Caco-2 (cell line): ENCODE results near the gene SIRPA. TPM values are rescaled to one million over a fixed set of nuclear protein-coding genes. Genes with fewer than 3 reads are reported as not detected.

Experiments
- BruUV-seq: library from RNA; stranded (reverse); fragments of 400-500 nt; replicated peaks from 2 replicates; lab custom pipeline; 2021; lab: Mats Ljungman, UMichigan
- CTCF ChIA-PET: fragments of 300-600 bp; sonication (Branson Sonifier 250); formaldehyde crosslinking; loops from one replicate; lab custom pipeline; 2022; ENCODE audit warnings: antibody characterized with exemption; lab: Charles Lee
- POLR2A ChIA-PET: fragments of 300-600 bp; sonication (Branson Sonifier 250); formaldehyde crosslinking; loops from one replicate; lab custom pipeline; 2022; ENCODE audit warnings: antibody characterized with exemption; lab: Charles Lee
- DNase-seq, 2 experiments: peaks; one replicate each; pipeline versions ENCODE4 v3.0.0 to v3.0.0-alpha.2; 2020 to 2022
- H3K27me3 ChIP-seq: replicated peaks from 2 replicates; pipeline ENCODE4 v1.6.0; 2011; ENCODE audit warnings: low read length; ENCODE audit not compliant: control insufficient read depth, insufficient read depth
- H3K36me3 ChIP-seq: 2 replicates; pipeline ENCODE4 v1.5.1; 2011; ENCODE audit warnings: low read length; ENCODE audit not compliant: control insufficient read depth, insufficient read depth
- H3K4me1 ChIP-seq: fragments of 250-450 bp; sonication (Bioruptor Pico); 2 replicates; pipeline ENCODE4 v1.5.1; 2020; ENCODE audit warnings: mild to moderate bottlenecking
- H3K4me3 ChIP-seq: 2 replicates; pipeline ENCODE4 v1.5.1; 2011; ENCODE audit warnings: low read depth, mild to moderate bottlenecking, control low read depth, low read length
- H3K9me3 ChIP-seq: fragments of 250-450 bp; sonication (Bioruptor Pico); 2 replicates; pipeline ENCODE4 v1.5.1; 2020; ENCODE audit warnings: mild to moderate bottlenecking, moderate library complexity
- H3K27ac Mint-ChIP-seq: one replicate; pipeline ENCODE4 v1.8.0; 2022; ENCODE audit warnings: mixed read lengths; ENCODE audit not compliant: unreplicated experiment
- H3K27me3 Mint-ChIP-seq: one replicate; pipeline ENCODE4 v1.8.0; 2022; ENCODE audit warnings: mixed read lengths; ENCODE audit not compliant: insufficient read depth, unreplicated experiment
- H3K36me3 Mint-ChIP-seq: one replicate; pipeline ENCODE4 v1.8.0; 2022; ENCODE audit warnings: mild to moderate bottlenecking, mixed read lengths; ENCODE audit not compliant: insufficient read depth, unreplicated experiment
- H3K4me1 Mint-ChIP-seq: one replicate; pipeline ENCODE4 v1.8.0; 2022; ENCODE audit warnings: low read depth, mixed read lengths; ENCODE audit not compliant: unreplicated experiment
- H3K4me3 Mint-ChIP-seq: one replicate; pipeline ENCODE4 v1.8.0; 2022; ENCODE audit warnings: mild to moderate bottlenecking, moderate library complexity, mixed read lengths; ENCODE audit not compliant: unreplicated experiment
- H3K9me3 Mint-ChIP-seq: one replicate; pipeline ENCODE4 v1.8.0; 2022; ENCODE audit warnings: mixed read lengths; ENCODE audit not compliant: unreplicated experiment
- intact Hi-C: fragments of 100-400 bp; cut with micrococcal nuclease; formaldehyde crosslinking; loops from one replicate; pipeline ENCODE4 v1.10.0; 2022; ENCODE audit not compliant: unreplicated experiment
- total RNA-seq: library from RNA; stranded (reverse); gene quantifications from 2 replicates; pipeline ENCODE4 v1.2.3, GENCODE V29; 2022
- TF ChIP-seq, protein P1 (sequence below), 2 experiments: fragments of 200-600 bp in 1 of 2; IDR thresholded peaks; 1 replicate in 1 of 2; 2 replicates in 1 of 2; pipeline versions ENCODE4 v1.5.1 to v1.8.0; 2011 to 2022; ENCODE audit warnings: antibody characterized with exemption in 1 of 2, control low read depth in 1 of 2, inconsistent platforms in 1 of 2, low read depth in 1 of 2, low read length in 1 of 2, mild to moderate bottlenecking in 1 of 2, moderate library complexity in 1 of 2; ENCODE audit not compliant: insufficient read depth in 1 of 2, severe bottlenecking in 1 of 2, unreplicated experiment in 1 of 2

The SIRPA gene
- total RNA-seq, 1 experiment from 2014 or later: 33.3 TPM

- Mint-ChIP-seq H3K4me3 (peak overlapping the region; percentile 84), H3K36me3 (no peaks in the 10 kb centered on the region), H3K9me3 (no peaks in the 10 kb centered on the region), H3K4me1 (peaks cover 44% of the 10 kb centered on the region), H3K27ac (peak overlapping the region; percentile 84), H3K27me3 (no peaks in the 10 kb centered on the region)
- H3K27me3 ChIP-seq: no peaks in the 10 kb centered on the region
- intact Hi-C loops: loop anchor here (10.0 kb wide), 1 partner anchor 219 kb away; no protein-coding TSS in a partner anchor
- H3K9me3 ChIP-seq: no peaks in the 10 kb centered on the region
- DNase-seq: no peak
- ChIA-PET POLR2A (no interaction called here), CTCF (interaction anchor here (0.6 kb wide), 1 partner anchor 43 kb away, joined by 3 read pairs; no protein-coding TSS in a partner anchor)
- peaks cover 45% of the 10 kb centered on the region for H3K4me1 ChIP-seq
- TSS peak; percentile 29 for BruUV-seq
- peak overlapping the region; percentile 66 for H3K4me3 ChIP-seq
- TF ChIP-seq, protein P1, sequence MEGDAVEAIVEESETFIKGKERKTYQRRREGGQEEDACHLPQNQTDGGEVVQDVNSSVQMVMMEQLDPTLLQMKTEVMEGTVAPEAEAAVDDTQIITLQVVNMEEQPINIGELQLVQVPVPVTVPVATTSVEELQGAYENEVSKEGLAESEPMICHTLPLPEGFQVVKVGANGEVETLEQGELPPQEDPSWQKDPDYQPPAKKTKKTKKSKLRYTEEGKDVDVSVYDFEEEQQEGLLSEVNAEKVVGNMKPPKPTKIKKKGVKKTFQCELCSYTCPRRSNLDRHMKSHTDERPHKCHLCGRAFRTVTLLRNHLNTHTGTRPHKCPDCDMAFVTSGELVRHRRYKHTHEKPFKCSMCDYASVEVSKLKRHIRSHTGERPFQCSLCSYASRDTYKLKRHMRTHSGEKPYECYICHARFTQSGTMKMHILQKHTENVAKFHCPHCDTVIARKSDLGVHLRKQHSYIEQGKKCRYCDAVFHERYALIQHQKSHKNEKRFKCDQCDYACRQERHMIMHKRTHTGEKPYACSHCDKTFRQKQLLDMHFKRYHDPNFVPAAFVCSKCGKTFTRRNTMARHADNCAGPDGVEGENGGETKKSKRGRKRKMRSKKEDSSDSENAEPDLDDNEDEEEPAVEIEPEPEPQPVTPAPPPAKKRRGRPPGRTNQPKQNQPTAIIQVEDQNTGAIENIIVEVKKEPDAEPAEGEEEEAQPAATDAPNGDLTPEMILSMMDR (IDR thresholded peaks at IDR 0.05; ENCODE audit: insufficient read depth in 1 of 2, low read depth in 1 of 2, low read length in 1 of 2, severe bottlenecking in 1 of 2, unreplicated experiment in 1 of 2): no peak
- H3K36me3 ChIP-seq: no peaks in the 10 kb centered on the region
Measured at GRCh38 chr20:1895674-1896483, 672 bp downstream of the SIRPA start.

- no peaks in the 10 kb centered on the region for H3K27me3 Mint-ChIP-seq
- no peaks in the 10 kb centered on the region for H3K9me3 Mint-ChIP-seq
- TF ChIP-seq, protein P1 (IDR thresholded peaks at IDR 0.05; ENCODE audit: insufficient read depth in 1 of 2, low read depth in 1 of 2, low read length in 1 of 2, severe bottlenecking in 1 of 2, unreplicated experiment in 1 of 2): no peak
- 0 out of 2 replicates have a peak overlapping the region, but pooled peaks have one; percentile 66 for H3K4me3 ChIP-seq
- H3K9me3 ChIP-seq: no peaks in the 10 kb centered on the region
- intact Hi-C loops: loop anchor here (10.0 kb wide), 1 partner anchor 218 kb away; no protein-coding TSS in a partner anchor
- H3K27me3 ChIP-seq: no peaks in the 10 kb centered on the region
- peak overlapping the region; percentile 84 for H3K27ac Mint-ChIP-seq
- POLR2A ChIA-PET: interaction anchor here (0.6 kb wide), 1 partner anchor 201 kb away, joined by 3 read pairs; no protein-coding TSS in a partner anchor
- H3K4me1 Mint-ChIP-seq: peaks cover 44% of the 10 kb centered on the region
- no peaks in the 10 kb centered on the region for H3K36me3 ChIP-seq
- no peak for DNase-seq
- no TSS peak for BruUV-seq
- H3K36me3 Mint-ChIP-seq: peaks cover 6% of the 10 kb centered on the region
- H3K4me3 Mint-ChIP-seq: peak overlapping the region; percentile 84
- H3K4me1 ChIP-seq: peaks cover 41% of the 10 kb centered on the region
- CTCF ChIA-PET: interaction anchor here (0.6 kb wide), 1 partner anchor 44 kb away, joined by 3 read pairs; no protein-coding TSS in a partner anchor
Measured at GRCh38 chr20:1896484-1897258, 1.5 kb downstream of the SIRPA start.

DNA sequence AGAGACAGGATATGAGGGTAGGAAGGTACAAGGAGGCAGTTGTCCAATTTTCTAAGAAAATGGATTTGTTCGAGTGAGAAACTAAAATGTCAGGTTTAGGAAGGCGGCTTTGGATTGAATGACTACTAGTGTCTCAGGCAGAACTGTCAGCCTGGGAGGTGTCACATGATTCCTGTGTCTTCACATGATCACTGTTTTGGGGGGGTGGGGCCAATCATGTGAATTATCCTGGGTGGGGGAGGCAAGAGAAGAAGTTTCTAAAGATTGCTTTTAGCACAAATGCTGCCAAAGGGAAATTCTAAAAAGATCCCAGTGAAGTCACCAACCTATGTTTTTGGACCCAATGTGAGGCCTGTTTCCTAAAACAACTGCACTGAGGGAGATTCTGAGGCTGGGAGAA is 2.3 kb downstream of the SIRPA start:
- Mint-ChIP-seq H3K27ac (peak overlapping the region; percentile 7), H3K27me3 (no peaks in the 10 kb centered on the region), H3K9me3 (no peaks in the 10 kb centered on the region), H3K4me3 (peak overlapping the region; percentile 34), H3K36me3 (peaks cover 8% of the 10 kb centered on the region), H3K4me1 (peaks cover 42% of the 10 kb centered on the region)
- no peaks in the 10 kb centered on the region for H3K27me3 ChIP-seq
- no TSS peak for BruUV-seq
- DNase-seq: no peak
- CTCF ChIA-PET: no interaction called here
- H3K4me1 ChIP-seq: peaks cover 39% of the 10 kb centered on the region
- H3K36me3 ChIP-seq: no peaks in the 10 kb centered on the region
- H3K4me3 ChIP-seq: no peak overlapping the region
- H3K9me3 ChIP-seq: no peaks in the 10 kb centered on the region
- POLR2A ChIA-PET: no interaction called here
- TF ChIP-seq, protein P1 (IDR thresholded peaks at IDR 0.05; ENCODE audit: insufficient read depth in 1 of 2, low read depth in 1 of 2, low read length in 1 of 2, severe bottlenecking in 1 of 2, unreplicated experiment in 1 of 2): no peak
- intact Hi-C loops: loop anchor here (10.0 kb wide), 1 partner anchor 217 kb away; no protein-coding TSS in a partner anchor
